Keratinocyte (primary cell): ENCODE data around the gene AOC1. TPM values are rescaled to one million over a fixed set of nuclear protein-coding genes. Genes with fewer than 3 reads are reported as not detected.

Experiments
- DNase-seq: peaks from one replicate; pipeline ENCODE4 v3.0.0-alpha.2; 2011; ENCODE audit warnings: low read depth, missing footprints, low spot score
- FAIRE-seq: peaks from 2 replicates; lab custom pipeline; 2011; peaks lifted over from hg19 to GRCh38; lab: Jason Lieb, UNC
- H2AFZ ChIP-seq: 2 replicates; pipeline ENCODE4 v1.6.0; 2012; ENCODE audit warnings: low read length, control low read depth, inconsistent platforms; ENCODE audit not compliant: control insufficient read depth
- H3K27ac ChIP-seq: 2 replicates; pipeline ENCODE4 v1.5.1; 2011; ENCODE audit warnings: low read length; ENCODE audit not compliant: control insufficient read depth, insufficient read depth
- H3K27me3 ChIP-seq: 3 replicates; pipeline ENCODE4 v1.6.0; 2011; ENCODE audit warnings: low read length; ENCODE audit not compliant: control insufficient read depth, insufficient read depth; ENCODE audit errors: extremely low read depth
- H3K36me3 ChIP-seq, 2 experiments: 2 replicates in 1 of 2; 3 replicates in 1 of 2; pipeline ENCODE4 v1.5.1; 2011; ENCODE audit warnings: low read length in 2 of 2, mild to moderate bottlenecking in 1 of 2; ENCODE audit not compliant: control insufficient read depth in 2 of 2, insufficient read depth in 2 of 2; ENCODE audit errors: extremely low read depth in 1 of 2
- H3K4me1 ChIP-seq: 3 replicates; pipeline ENCODE4 v1.5.1; 2011; ENCODE audit warnings: low read length; ENCODE audit not compliant: control insufficient read depth, insufficient read depth; ENCODE audit errors: extremely low read depth
- H3K4me2 ChIP-seq: 3 replicates; pipeline ENCODE4 v1.6.0; 2011; ENCODE audit warnings: low read depth, low read length; ENCODE audit not compliant: control insufficient read depth, insufficient read depth; ENCODE audit errors: extremely low read depth
- H3K4me3 ChIP-seq, 3 experiments: fragments of 200-600 bp in 1 of 3; sonication (generic) in 1 of 3; 2 replicates in 2 of 3; 3 replicates in 1 of 3; pipeline ENCODE4 v1.5.1; 2011 to 2016; ENCODE audit warnings: low read length in 3 of 3, mild to moderate bottlenecking in 3 of 3, control low read depth in 2 of 3, inconsistent platforms in 1 of 3, low read depth in 1 of 3, mixed read lengths in 1 of 3, mixed run types in 1 of 3, moderate library complexity in 1 of 3; ENCODE audit not compliant: control insufficient read depth in 2 of 3, insufficient read depth in 2 of 3; ENCODE audit errors: extremely low read depth in 1 of 3
- H3K79me2 ChIP-seq: 2 replicates; pipeline ENCODE4 v1.6.0; 2012; ENCODE audit warnings: low read length; ENCODE audit not compliant: control insufficient read depth, insufficient read depth
- H3K9ac ChIP-seq: 3 replicates; pipeline ENCODE4 v1.6.0; 2011; ENCODE audit warnings: low read length; ENCODE audit not compliant: control insufficient read depth, insufficient read depth; ENCODE audit errors: extremely low read depth
- H3K9me1 ChIP-seq: 3 replicates; pipeline ENCODE4 v1.6.0; 2011; ENCODE audit warnings: low read length; ENCODE audit not compliant: control insufficient read depth, insufficient read depth; ENCODE audit errors: extremely low read depth
- H3K9me3 ChIP-seq: 2 replicates; pipeline ENCODE4 v1.5.1; 2012; ENCODE audit warnings: low read depth, low read length; ENCODE audit not compliant: control insufficient read depth
- H4K20me1 ChIP-seq: 3 replicates; pipeline ENCODE4 v1.6.0; 2011; ENCODE audit warnings: low read length; ENCODE audit not compliant: control insufficient read depth, insufficient read depth; ENCODE audit errors: extremely low read depth
- CTCF ChIP-seq, 3 experiments: IDR thresholded peaks in 1 of 3; conservative IDR thresholded peaks in 1 of 3; optimal IDR thresholded peaks in 1 of 3; 2 replicates in 2 of 3; 3 replicates in 1 of 3; pipeline versions ENCODE3 to v1.5.1; 2011; ENCODE audit warnings: low read length in 3 of 3, mild to moderate bottlenecking in 3 of 3, moderate library complexity in 2 of 3, control low read depth in 1 of 3, inconsistent platforms in 1 of 3; ENCODE audit not compliant: insufficient read depth in 2 of 3; ENCODE audit errors: extremely low read depth in 1 of 3
- EZH2 ChIP-seq: IDR thresholded peaks from one replicate; pipeline ENCODE4 v1.6.1; 2012; ENCODE audit warnings: inconsistent platforms, mild to moderate bottlenecking, low read length, moderate library complexity
- dilution Hi-C: fragments of 300-500 bp; cut with MboI; formaldehyde crosslinking; loops from one replicate; pipeline ENCODE4 v1.7.0; 2020; ENCODE audit warnings: low sequenced_read_pairs; ENCODE audit not compliant: extremely low pct_ligation_motif_present
- polyA plus RNA-seq, 5 experiments: library from polyadenylated mRNA; depleted of rRNA in 3 of 5; stranded (reverse) in 3 of 5; stranded (forward) in 1 of 5; unstranded in 1 of 5; fragments of >200 nt; gene quantifications; 1 replicate in 1 of 5; 2 replicates in 3 of 5; 3 replicates in 1 of 5; pipeline versions ENCODE4 v1.2.1 to v1.2.3, GENCODE V29; 2011 to 2012; ENCODE audit warnings: missing spikeins in 2 of 5, low read depth in 1 of 5, low replicate concordance in 1 of 5

AOC1 gene
- polyA plus RNA-seq, 1 donor (not counting 4 experiments of a cell fraction or from before 2014, with no cell fraction given): not detected

GRCh38 chr7:150871601-150872000, 19.3 kb downstream of the AOC1 start:
- no peak overlapping the region for H3K4me3 ChIP-seq
- H3K9me1 ChIP-seq: no peaks in the 10 kb centered on the region
- FAIRE-seq (no peak), DNase-seq (no peak)
- TF ChIP-seq EZH2: no peak
- no peak for TF ChIP-seq CTCF (optimal IDR thresholded peaks at IDR 0.05 in 1 of 3, IDR thresholded peaks at IDR 0.05 in 1 of 3, conservative IDR thresholded peaks at IDR 0.05 in 1 of 3; ENCODE audit: extremely low read depth in 1 of 3, insufficient read depth in 2 of 3, low read length in 3 of 3)
- H3K27me3 ChIP-seq: no peaks in the 10 kb centered on the region
- H4K20me1 ChIP-seq: no peaks in the 10 kb centered on the region
- H2AFZ ChIP-seq: no peak overlapping the region
- H3K9me3 ChIP-seq: no peaks in the 10 kb centered on the region
- no peak overlapping the region for H3K9ac ChIP-seq
- dilution Hi-C loops: no loop called here
- no peak overlapping the region for H3K4me2 ChIP-seq
- no peaks in the 10 kb centered on the region for H3K79me2 ChIP-seq
- no peaks in the 10 kb centered on the region for H3K36me3 ChIP-seq
- no peak overlapping the region for H3K27ac ChIP-seq
- H3K4me1 ChIP-seq: no peaks in the 10 kb centered on the region

- dilution Hi-C loops: no loop called here
- Histone ChIP-seq H3K79me2 (no peaks in the 10 kb centered on the region), H3K9me1 (no peaks in the 10 kb centered on the region), H3K4me3 (no peak overlapping the region), H2AFZ (no peak overlapping the region), H3K36me3 (no peaks in the 10 kb centered on the region), H3K4me2 (no peak overlapping the region), H3K27ac (no peak overlapping the region), H3K9me3 (no peaks in the 10 kb centered on the region), H3K27me3 (peaks cover 3% of the 10 kb centered on the region), H4K20me1 (no peaks in the 10 kb centered on the region), H3K4me1 (peaks cover 6% of the 10 kb centered on the region), H3K9ac (no peak overlapping the region)
- DNase-seq: no peak
- no peak for FAIRE-seq
- no peak for TF ChIP-seq CTCF (optimal IDR thresholded peaks at IDR 0.05 in 1 of 3, IDR thresholded peaks at IDR 0.05 in 1 of 3, conservative IDR thresholded peaks at IDR 0.05 in 1 of 3; ENCODE audit: extremely low read depth in 1 of 3, insufficient read depth in 2 of 3, low read length in 3 of 3)
- no peak for TF ChIP-seq EZH2
These were observed 22.3 kb downstream of the AOC1 start for GRCh38 chr7:150874401-150875198.
